ENCODE measurements around the gene PKNOX2. TPM values are rescaled to one million over a fixed set of nuclear protein-coding genes. Genes with fewer than 3 reads are reported as not detected.
A peak's percentile ranks its signal among the peaks of the same experiment; 100 is the strongest.

PKNOX2 gene
- total and polyA plus RNA-seq, 10 of the 15 experiments (the other 5 are each of a cell fraction or from before 2014, with no cell fraction given): not detected

DNA sequence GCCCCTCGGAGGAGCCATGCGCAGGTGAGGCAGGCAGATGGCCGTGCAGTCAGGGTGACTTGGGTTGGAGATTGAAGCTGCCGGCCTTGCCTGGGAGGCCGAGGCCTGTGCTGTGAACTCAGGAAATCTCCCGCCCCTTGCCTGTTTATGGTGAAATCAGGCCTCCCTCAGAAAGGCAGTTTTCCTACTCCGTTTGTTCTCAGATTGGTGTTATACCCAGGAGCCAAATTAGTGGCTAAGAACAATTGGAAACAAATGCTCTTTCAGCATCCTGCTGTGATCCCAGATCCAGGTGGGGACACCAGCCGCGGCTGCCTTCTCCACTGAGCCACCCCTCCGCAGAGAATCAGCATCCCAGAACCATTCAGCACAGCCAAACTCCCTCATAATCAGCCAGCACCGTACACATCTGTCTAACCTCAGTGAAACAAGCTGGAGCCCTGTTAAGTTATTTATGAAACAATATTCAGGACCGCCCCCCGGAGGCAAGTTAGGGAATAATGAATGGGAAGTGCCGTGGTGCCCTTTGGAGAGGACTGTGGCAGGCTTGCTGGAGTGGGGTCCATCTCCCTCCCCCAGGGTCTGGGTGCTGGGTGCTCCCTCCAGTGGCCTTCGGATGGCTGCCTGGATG, 60.0 kb downstream of the PKNOX2 start:
- intact Hi-C loops (cut with micrococcal nuclease; ENCODE audit: unreplicated experiment): no loop called here
- DNase-seq (ENCODE audit: low read depth, low spot score): no peak

More for the DNA sequence above, 60.0 kb downstream of the PKNOX2 start:
- TF ChIP-seq, protein P1, sequence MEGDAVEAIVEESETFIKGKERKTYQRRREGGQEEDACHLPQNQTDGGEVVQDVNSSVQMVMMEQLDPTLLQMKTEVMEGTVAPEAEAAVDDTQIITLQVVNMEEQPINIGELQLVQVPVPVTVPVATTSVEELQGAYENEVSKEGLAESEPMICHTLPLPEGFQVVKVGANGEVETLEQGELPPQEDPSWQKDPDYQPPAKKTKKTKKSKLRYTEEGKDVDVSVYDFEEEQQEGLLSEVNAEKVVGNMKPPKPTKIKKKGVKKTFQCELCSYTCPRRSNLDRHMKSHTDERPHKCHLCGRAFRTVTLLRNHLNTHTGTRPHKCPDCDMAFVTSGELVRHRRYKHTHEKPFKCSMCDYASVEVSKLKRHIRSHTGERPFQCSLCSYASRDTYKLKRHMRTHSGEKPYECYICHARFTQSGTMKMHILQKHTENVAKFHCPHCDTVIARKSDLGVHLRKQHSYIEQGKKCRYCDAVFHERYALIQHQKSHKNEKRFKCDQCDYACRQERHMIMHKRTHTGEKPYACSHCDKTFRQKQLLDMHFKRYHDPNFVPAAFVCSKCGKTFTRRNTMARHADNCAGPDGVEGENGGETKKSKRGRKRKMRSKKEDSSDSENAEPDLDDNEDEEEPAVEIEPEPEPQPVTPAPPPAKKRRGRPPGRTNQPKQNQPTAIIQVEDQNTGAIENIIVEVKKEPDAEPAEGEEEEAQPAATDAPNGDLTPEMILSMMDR (IDR thresholded peaks at IDR 0.05 in 2 of 3, conservative IDR thresholded peaks at IDR 0.05 in 1 of 3; ENCODE audit: control insufficient read depth in 2 of 3, extremely low read depth in 1 of 3, insufficient read depth in 1 of 3, low read depth in 3 of 3, low read length in 3 of 3): peak in 1 of 3 experiments; percentile 21; a peak in 1 of 6 replicates
- TF ChIP-seq HDAC6 (IDR thresholded peaks at IDR 0.05; ENCODE audit: unreplicated experiment): no peak
- no peak for TF ChIP-seq MYC (IDR thresholded peaks at IDR 0.05; ENCODE audit: insufficient read depth, insufficient read length, insufficient replicate concordance, low read length, severe bottlenecking)
- TF ChIP-seq POLR2A (IDR thresholded peaks at IDR 0.05; ENCODE audit: low read depth, low read length): no peak
- TF ChIP-seq BRCA1 (IDR thresholded peaks at IDR 0.05; ENCODE audit: low read depth, low read length): no peak
- Histone ChIP-seq H2AFZ (ENCODE audit: control insufficient read depth, low read depth, low read length) (no peak overlapping the region), H3K4me3 (no peak overlapping the region), H3K36me3 (ENCODE audit: control insufficient read depth in 2 of 2, insufficient read depth in 2 of 2, low read length in 1 of 2) (no peaks in the 10 kb centered on the region), H3K9ac (ENCODE audit: control insufficient read depth, insufficient read depth, low read length) (no peak overlapping the region), H3K79me2 (ENCODE audit: control insufficient read depth, insufficient read depth, low read length) (no peaks in the 10 kb centered on the region), H3K9me3 (replicated peaks; ENCODE audit: control insufficient read depth, insufficient read depth, low read length) (no peaks in the 10 kb centered on the region), H3K27me3 (replicated peaks in 1 of 2; ENCODE audit: control insufficient read depth in 2 of 2, insufficient read depth in 2 of 2, low read length in 1 of 2) (no peaks in the 10 kb centered on the region; a peak in 1 of 4 replicates), H3K27ac (ENCODE audit: control insufficient read depth, insufficient read depth) (no peak overlapping the region), H3K4me2 (ENCODE audit: control insufficient read depth, insufficient read depth) (no peak overlapping the region), H3K4me1 (ENCODE audit: control insufficient read depth, insufficient read depth, low read length) (no peaks in the 10 kb centered on the region), H4K20me1 (ENCODE audit: control insufficient read depth, insufficient read depth) (no peaks in the 10 kb centered on the region)
- BruUV-seq (replicated peaks): no TSS peak
- CTCF ChIA-PET: interaction anchor here (0.8 kb wide), 1 partner anchor 52 kb away, joined by 3 read pairs; no protein-coding TSS in a partner anchor
- ATAC-seq (no peak), FAIRE-seq (no peak)
- POLR2A ChIA-PET: no interaction called here
- in situ Hi-C loops (cut with MboI): no loop called here
- RAD21 ChIA-PET (ENCODE audit: unreplicated experiment): no interaction called here
- SMC1A ChIA-PET (ENCODE audit: uncharacterized antibody, unreplicated experiment): no interaction called here
- 55% methylated on average over 14 of the region's 15 CpGs for WGBS (ENCODE audit: insufficient coverage, insufficient replicate concordance, low lambda C conversion rate, missing lambda C conversion rate)

All from GM12878 (cell line).